ENCODE data around the gene ITGBL1. TPM values are rescaled to one million over a fixed set of nuclear protein-coding genes. Genes with fewer than 3 reads are reported as not detected.
A peak's percentile ranks its signal among the peaks of the same experiment; 100 is the strongest.

The ITGBL1 gene
- total RNA-seq, 4 donors from 2014 or later = 0.61 to 6.7 (median 5.0) TPM

DNA sequence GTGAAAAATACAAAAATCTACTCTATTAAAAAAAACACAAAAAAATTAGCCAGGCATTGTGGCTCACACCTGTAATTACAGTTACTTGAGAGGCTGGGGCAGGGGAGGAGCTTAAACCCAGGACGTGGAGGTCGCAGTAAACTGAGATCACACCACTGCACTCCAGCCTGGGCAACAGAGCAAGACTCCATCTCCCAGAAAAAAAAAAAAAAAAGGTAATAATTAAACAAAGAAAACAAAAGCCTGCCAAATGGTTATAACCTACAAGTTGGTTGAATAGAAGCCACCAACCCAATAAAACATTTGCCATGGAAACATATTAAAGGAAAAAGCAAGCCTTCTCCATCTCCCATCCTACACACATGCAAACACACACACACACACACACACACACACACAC is 255.2 kb downstream of the ITGBL1 start:
- Histone ChIP-seq H3K4me3 (no peak overlapping the region), H3K27ac (no peak overlapping the region), H3K36me3 (no peaks in the 10 kb centered on the region), H3K4me1 (no peaks in the 10 kb centered on the region), H3K27me3 (no peaks in the 10 kb centered on the region), H3K9me3 (no peaks in the 10 kb centered on the region)
- intact Hi-C loops (cut with DNase I; ENCODE audit: low total_unique reads) (no loop called here), in situ Hi-C loops (cut with MboI; ENCODE audit: low sequenced_read_pairs in 4 of 4) (no loop called here)
- ATAC-seq (no peak), DNase-seq (no peak)
- no peak for TF ChIP-seq POLR2A (IDR thresholded peaks at IDR 0.05)
- TF ChIP-seq, protein P1, sequence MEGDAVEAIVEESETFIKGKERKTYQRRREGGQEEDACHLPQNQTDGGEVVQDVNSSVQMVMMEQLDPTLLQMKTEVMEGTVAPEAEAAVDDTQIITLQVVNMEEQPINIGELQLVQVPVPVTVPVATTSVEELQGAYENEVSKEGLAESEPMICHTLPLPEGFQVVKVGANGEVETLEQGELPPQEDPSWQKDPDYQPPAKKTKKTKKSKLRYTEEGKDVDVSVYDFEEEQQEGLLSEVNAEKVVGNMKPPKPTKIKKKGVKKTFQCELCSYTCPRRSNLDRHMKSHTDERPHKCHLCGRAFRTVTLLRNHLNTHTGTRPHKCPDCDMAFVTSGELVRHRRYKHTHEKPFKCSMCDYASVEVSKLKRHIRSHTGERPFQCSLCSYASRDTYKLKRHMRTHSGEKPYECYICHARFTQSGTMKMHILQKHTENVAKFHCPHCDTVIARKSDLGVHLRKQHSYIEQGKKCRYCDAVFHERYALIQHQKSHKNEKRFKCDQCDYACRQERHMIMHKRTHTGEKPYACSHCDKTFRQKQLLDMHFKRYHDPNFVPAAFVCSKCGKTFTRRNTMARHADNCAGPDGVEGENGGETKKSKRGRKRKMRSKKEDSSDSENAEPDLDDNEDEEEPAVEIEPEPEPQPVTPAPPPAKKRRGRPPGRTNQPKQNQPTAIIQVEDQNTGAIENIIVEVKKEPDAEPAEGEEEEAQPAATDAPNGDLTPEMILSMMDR (IDR thresholded peaks at IDR 0.05 in 4 of 5, conservative IDR thresholded peaks at IDR 0.05 in 1 of 5) = no peak

DNA sequence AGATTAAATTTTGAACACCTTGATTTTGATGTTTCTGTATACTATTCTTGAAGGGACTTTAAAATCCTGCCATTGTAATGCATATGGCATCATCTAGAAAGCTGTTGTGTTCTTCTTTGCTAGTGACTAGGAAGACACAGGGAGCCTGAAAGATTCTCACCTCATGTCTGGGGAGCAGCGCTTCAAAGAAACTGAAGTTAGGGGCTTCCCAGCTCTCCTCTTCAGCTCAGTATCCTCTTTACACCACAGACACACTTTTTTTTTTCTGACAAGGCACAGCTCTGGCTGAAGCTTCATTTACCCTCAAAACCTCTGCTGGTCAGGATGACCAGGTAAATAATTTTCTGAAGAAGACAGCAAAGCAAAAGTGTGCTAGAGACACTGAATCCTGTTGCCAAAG is 255.6 kb downstream of the ITGBL1 start:
- DNase-seq = no peak
- Histone ChIP-seq H3K4me1 (no peaks in the 10 kb centered on the region), H3K9me3 (no peaks in the 10 kb centered on the region), H3K27ac (no peak overlapping the region), H3K27me3 (no peaks in the 10 kb centered on the region), H3K4me3 (no peak overlapping the region), H3K36me3 (no peaks in the 10 kb centered on the region)
- no peak for ATAC-seq
- in situ Hi-C loops (cut with MboI; ENCODE audit: low sequenced_read_pairs in 4 of 4) = no loop called here
- TF ChIP-seq, protein P1 (IDR thresholded peaks at IDR 0.05 in 4 of 5, conservative IDR thresholded peaks at IDR 0.05 in 1 of 5) = no peak
- no peak for TF ChIP-seq POLR2A (IDR thresholded peaks at IDR 0.05)
- intact Hi-C loops (cut with DNase I; ENCODE audit: low total_unique reads) = no loop called here

DNA sequence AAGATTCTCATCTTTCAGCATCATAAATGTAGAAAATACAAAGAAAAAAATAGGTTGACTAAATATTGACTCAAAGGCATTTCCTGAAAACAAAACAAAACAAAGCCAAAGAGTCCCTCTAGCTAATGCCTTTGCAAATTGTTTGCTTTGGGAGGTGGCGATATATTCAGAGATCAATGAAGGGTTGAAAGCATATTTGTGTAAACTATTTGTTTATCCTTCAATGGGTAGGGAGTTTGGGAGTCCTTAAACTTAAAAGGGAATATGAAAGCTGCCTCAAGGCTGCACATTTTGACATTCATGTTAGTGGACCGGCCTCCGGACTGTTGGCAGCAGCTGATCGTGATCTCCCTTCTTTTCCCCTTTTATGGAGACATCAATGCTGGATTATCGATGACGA is 257.5 kb downstream of the ITGBL1 start:
- in situ Hi-C loops (cut with MboI; ENCODE audit: low sequenced_read_pairs in 4 of 4) = no loop called here
- H3K27ac ChIP-seq = no peak overlapping the region
- intact Hi-C loops (cut with DNase I; ENCODE audit: low total_unique reads) = no loop called here
- no peaks in the 10 kb centered on the region for H3K4me1 ChIP-seq
- H3K4me3 ChIP-seq = no peak overlapping the region
- ATAC-seq (no peak), DNase-seq (no peak)
- no peak for TF ChIP-seq POLR2A (IDR thresholded peaks at IDR 0.05)
- TF ChIP-seq, protein P1 (IDR thresholded peaks at IDR 0.05 in 4 of 5, conservative IDR thresholded peaks at IDR 0.05 in 1 of 5) = no peak
- H3K36me3 ChIP-seq = no peaks in the 10 kb centered on the region
- H3K27me3 ChIP-seq = no peaks in the 10 kb centered on the region
- H3K9me3 ChIP-seq = no peaks in the 10 kb centered on the region

DNA sequence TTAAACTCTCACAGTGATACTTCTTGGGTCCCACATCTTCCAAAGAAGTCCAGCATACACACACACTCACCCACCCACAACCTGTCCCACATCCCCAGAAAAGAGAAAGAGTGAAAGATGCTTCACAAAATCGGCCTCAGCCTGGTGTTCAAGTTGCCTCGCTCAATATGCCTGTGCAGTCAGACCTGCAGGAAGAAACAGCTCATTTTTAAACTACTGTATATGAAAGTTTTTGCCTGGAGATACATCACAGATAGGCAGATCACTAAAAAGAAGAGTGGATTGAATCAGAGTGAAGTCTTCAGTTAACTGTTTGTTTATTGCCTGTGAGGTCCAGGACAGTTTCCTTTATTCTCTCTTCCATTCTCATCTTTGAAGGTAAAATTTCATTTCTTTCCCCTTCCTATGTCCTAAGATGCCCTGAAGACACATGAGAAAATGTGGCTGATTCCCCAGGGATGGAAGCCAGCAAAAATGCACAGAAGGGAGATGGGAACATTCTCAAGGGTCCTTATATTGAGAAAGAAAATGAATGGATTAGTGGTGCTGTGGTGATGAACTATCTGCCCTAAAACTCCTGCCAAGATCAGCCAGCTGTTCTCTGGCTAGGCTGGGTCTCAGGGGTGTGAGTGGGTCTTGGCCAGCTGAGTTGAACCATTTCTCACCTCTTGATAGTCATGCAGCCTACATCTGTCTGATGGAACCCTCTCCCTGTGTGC is 259.0 kb downstream of the ITGBL1 start:
- peak in 1 of 2 donors; percentile 39 for ATAC-seq
- H3K27me3 ChIP-seq = no peaks in the 10 kb centered on the region
- peak overlapping the region in 1 of 4 donors; percentile 21 for H3K27ac ChIP-seq
- no peaks in the 10 kb centered on the region for H3K9me3 ChIP-seq
- intact Hi-C loops (cut with DNase I; ENCODE audit: low total_unique reads) (no loop called here), in situ Hi-C loops (cut with MboI; ENCODE audit: low sequenced_read_pairs in 4 of 4) (no loop called here)
- peak in 1 of 2 donors; percentile 14 for DNase-seq
- TF ChIP-seq POLR2A (IDR thresholded peaks at IDR 0.05) = no peak
- TF ChIP-seq, protein P1 (IDR thresholded peaks at IDR 0.05 in 4 of 5, conservative IDR thresholded peaks at IDR 0.05 in 1 of 5) = no peak
- H3K4me1 ChIP-seq = no peaks in the 10 kb centered on the region
- H3K4me3 ChIP-seq = no peak overlapping the region
- no peaks in the 10 kb centered on the region for H3K36me3 ChIP-seq

DNA sequence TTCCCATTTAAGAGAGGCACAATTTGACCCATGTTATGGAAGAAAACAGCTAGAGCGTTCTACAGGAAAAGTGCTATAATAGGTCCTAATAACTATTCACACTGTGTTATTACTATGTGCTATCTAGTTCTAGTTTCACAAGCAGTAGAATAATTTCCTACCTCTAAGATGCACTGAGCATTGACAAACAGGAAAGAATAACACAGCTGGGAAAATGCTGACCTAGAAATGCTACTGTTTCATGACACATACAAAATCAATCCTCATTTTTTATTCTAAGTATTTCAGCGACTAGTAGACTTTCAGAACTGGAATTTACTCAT is 259.5 kb downstream of the ITGBL1 start:
- H3K4me1 ChIP-seq = no peaks in the 10 kb centered on the region
- H3K27ac ChIP-seq = peak overlapping the region in 1 of 4 donors; percentile 21
- H3K4me3 ChIP-seq = no peak overlapping the region
- in situ Hi-C loops (cut with MboI; ENCODE audit: low sequenced_read_pairs in 4 of 4) (no loop called here), intact Hi-C loops (cut with DNase I; ENCODE audit: low total_unique reads) (no loop called here)
- H3K36me3 ChIP-seq = no peaks in the 10 kb centered on the region
- DNase-seq = no peak
- peak in 1 of 2 donors; percentile 54 for ATAC-seq
- H3K9me3 ChIP-seq = no peaks in the 10 kb centered on the region
- TF ChIP-seq, protein P1 (IDR thresholded peaks at IDR 0.05 in 4 of 5, conservative IDR thresholded peaks at IDR 0.05 in 1 of 5) = no peak
- TF ChIP-seq POLR2A (IDR thresholded peaks at IDR 0.05) = no peak
- H3K27me3 ChIP-seq = no peaks in the 10 kb centered on the region
